Measurements from ENCODE around the gene PARP3. TPM values are rescaled to one million over a fixed set of nuclear protein-coding genes. Genes with fewer than 3 reads are reported as not detected.

The PARP3 gene
- polyA plus RNA-seq, 1 of the 3 experiments (the other 2 are of a cell fraction) = 31.1 TPM

GRCh38 chr3:51968170-51968775, 26.1 kb downstream of the PARP3 start:
- Histone ChIP-seq H3F3A (replicated peaks; ENCODE audit: insufficient read depth) (peaks cover 12% of the 10 kb centered on the region), H3K4me2 (peak overlapping the region; percentile 91), H3K4me1 (ENCODE audit: control insufficient read depth in 1 of 2, insufficient read depth in 2 of 2, low read depth in 1 of 2, low read length in 1 of 2) (peaks cover 4 to 67% of the 10 kb centered on the region in 2 experiments; a peak in 2 of 4 replicates), H2AFZ (ENCODE audit: low read depth) (no peak overlapping the region), H4K20me1 (ENCODE audit: insufficient read depth) (no peaks in the 10 kb centered on the region), H3K4me3 (ENCODE audit: low read depth in 2 of 2, low read length in 1 of 2) (peak overlapping the region; percentile 74 to 79), H3K9me3 (no peaks in the 10 kb centered on the region), H3K27ac (ENCODE audit: low read depth in 2 of 2, low read length in 1 of 2) (peak overlapping the region; percentile 54 to 97), H3K79me2 (ENCODE audit: insufficient read depth) (peaks cover 40% of the 10 kb centered on the region), H3K36me3 (replicated peaks in 1 of 2; ENCODE audit: control insufficient read depth in 1 of 2, insufficient read depth in 2 of 2, low read length in 1 of 2) (no peaks in the 10 kb centered on the region), H3K27me3 (ENCODE audit: insufficient read depth) (no peaks in the 10 kb centered on the region), H3K9me2 (no peaks in the 10 kb centered on the region), H3K9ac (peak overlapping the region; percentile 78)
- peak; percentile 33; the same call in 1 of the 2 replicates for TF ChIP-seq TCF12 (IDR thresholded peaks at IDR 0.05)
- 0 out of 2 replicates have a peak, but pooled peaks have one; percentile 26 for TF ChIP-seq POLR2AphosphoS5 (IDR thresholded peaks at IDR 0.05; ENCODE audit: low read depth, low read length)
- TF ChIP-seq CHD2 (IDR thresholded peaks at IDR 0.05; ENCODE audit: low read length, partially characterized antibody) = peak; percentile 91
- peak; percentile 40; the same call in 1 of the 2 replicates for TF ChIP-seq GATA2 (CRISPR knock-in tag; IDR thresholded peaks at IDR 0.05)
- TF ChIP-seq CTCF (IDR thresholded peaks at IDR 0.05) = no peak
- ChIA-PET CTCF (interaction anchor here (0.9 to 4.8 kb wide), 8 partner anchors 9 to 36 kb away, joined by 3 to 27 read pairs (median 6); partner anchors contain the start of genes ACY1, GPR62, PARP3 and RRP9), POLR2A (interaction anchor here (0.6 to 3.9 kb wide), 7 partner anchors 15 to 1609 kb away, joined by 3 to 20 read pairs (median 4); partner anchors contain the start of genes ACY1, PARP3, RPL29 and RRP9)
- peak; percentile 88 for DNase-seq
- 0% methylated on average over 5 of the region's 11 CpGs for WGBS (ENCODE audit: low lambda C conversion rate)

- Histone ChIP-seq H3K9me2 (no peaks in the 10 kb centered on the region), H3K4me1 (ENCODE audit: control insufficient read depth in 1 of 2, insufficient read depth in 2 of 2, low read depth in 1 of 2, low read length in 1 of 2) (peaks cover 5 to 62% of the 10 kb centered on the region in 2 experiments; a peak in 3 of 4 replicates), H3K4me2 (peak overlapping the region; percentile 91), H3K36me3 (replicated peaks in 1 of 2; ENCODE audit: control insufficient read depth in 1 of 2, insufficient read depth in 2 of 2, low read length in 1 of 2) (no peaks in the 10 kb centered on the region), H3K9me3 (no peaks in the 10 kb centered on the region), H3K27me3 (ENCODE audit: insufficient read depth) (no peaks in the 10 kb centered on the region), H4K20me1 (ENCODE audit: insufficient read depth) (no peaks in the 10 kb centered on the region), H3F3A (replicated peaks; ENCODE audit: insufficient read depth) (peaks cover 12% of the 10 kb centered on the region), H3K4me3 (ENCODE audit: low read depth in 2 of 2, low read length in 1 of 2) (peak overlapping the region in 1 of 2 experiments; percentile 74; a peak in 2 of 4 replicates), H2AFZ (ENCODE audit: low read depth) (no peak overlapping the region), H3K79me2 (ENCODE audit: insufficient read depth) (peaks cover 45% of the 10 kb centered on the region), H3K27ac (ENCODE audit: low read depth in 2 of 2, low read length in 1 of 2) (peak overlapping the region in 1 of 2 experiments; percentile 97; a peak in 3 of 4 replicates), H3K9ac (no peak overlapping the region)
- POLR2A ChIA-PET = interaction anchor here (0.8 to 3.9 kb wide), 5 partner anchors 14 to 36 kb away, joined by 3 to 20 read pairs (median 7); partner anchors contain the start of genes ACY1, PARP3, RPL29 and RRP9
- DNase-seq = no peak
- 98% methylated on average over 4 of the region's 6 CpGs for WGBS (ENCODE audit: low lambda C conversion rate)
- CTCF ChIA-PET = interaction anchor here (0.9 to 4.8 kb wide), 7 partner anchors 8 to 27 kb away, joined by 3 to 27 read pairs (median 5); partner anchors contain the start of genes ACY1, PARP3 and RRP9
- TF ChIP-seq GATA2 (CRISPR knock-in tag; IDR thresholded peaks at IDR 0.05) = no peak
- no peak for TF ChIP-seq ELF1 (IDR thresholded peaks at IDR 0.05)
Measured at GRCh38 chr3:51968883-51969678, 26.9 kb downstream of the PARP3 start.

All from SK-N-SH (cell line).